NCI-H1436 treated with DMSO at 0.1 percent for 48 hours (cell line): ENCODE results near the gene ARHGEF2.
"Not testable (repeated sequence)": the region's sequence is repeated elsewhere in the genome, so short reads cannot be mapped to it uniquely, and the experiment has no call there.

Experiments used
- DNase-seq: peaks from one replicate; lab custom pipeline; 2025; lab: John Stamatoyannopoulos, UW

Gene ARHGEF2

GRCh38 chr1:155990005-155990739, 11.8 kb upstream of the ARHGEF2 start:
- no peak for DNase-seq

DNA sequence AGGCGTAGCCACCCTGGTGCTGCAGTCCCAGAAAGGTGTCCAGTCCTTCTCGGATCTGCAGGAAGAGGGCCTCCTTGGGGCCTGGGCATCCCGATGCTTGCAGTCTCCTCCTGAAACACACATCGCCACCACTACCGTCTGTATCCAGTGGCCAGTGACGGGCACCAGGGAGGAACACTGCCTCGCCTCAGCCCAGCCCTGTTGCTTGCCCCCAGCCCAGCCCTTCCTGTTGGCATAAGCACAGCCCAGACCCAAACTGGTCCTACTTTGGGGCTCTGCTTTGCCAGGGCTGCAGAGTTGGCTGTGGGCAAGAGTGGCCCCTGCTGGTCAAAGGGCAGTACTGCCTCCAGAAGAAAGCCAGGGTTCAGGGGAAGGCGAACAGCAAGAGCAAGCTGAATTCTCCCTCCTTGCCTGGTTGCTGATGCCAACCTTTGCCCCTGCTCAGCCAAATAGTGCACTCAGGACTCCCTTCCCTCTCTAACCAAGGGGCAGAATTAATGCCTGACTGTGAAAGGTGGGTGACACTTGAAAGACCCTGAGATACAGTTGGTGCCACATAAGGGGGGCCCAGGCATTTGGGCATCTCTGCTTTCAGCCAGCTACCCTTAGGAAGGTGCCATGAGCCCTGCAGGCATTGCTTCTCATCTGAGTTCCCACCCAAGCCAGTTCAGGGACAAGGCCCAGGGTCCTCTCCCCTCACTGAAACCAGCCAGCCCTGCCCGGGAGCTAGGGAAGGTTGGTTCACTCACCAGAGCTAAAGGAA, 11.1 kb upstream of the ARHGEF2 start:
- no peak for DNase-seq

GRCh38 chr1:155984903-155985645, 6.7 kb upstream of the ARHGEF2 start:
- not testable (repeated sequence) for DNase-seq

DNA sequence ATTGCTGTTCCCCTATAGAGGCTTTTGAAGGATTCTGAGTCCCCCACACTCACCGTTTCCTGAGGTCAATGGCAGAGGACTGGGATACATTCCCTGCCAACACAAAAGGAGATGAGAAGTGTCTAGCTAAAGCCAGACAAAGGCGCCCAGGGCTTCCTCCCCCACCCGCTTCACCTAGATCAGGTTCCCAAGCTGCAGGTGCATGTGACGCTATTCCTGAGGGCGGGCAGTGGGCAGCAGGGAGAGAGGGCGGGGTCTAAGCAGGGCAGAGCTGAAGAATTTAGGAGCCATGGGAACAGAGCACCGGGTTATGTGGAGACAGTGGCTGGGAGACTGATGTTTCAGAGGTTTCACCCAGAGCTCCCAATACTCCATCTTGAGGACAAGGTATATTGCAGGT, 6.0 kb upstream of the ARHGEF2 start:
- no peak for DNase-seq

DNA sequence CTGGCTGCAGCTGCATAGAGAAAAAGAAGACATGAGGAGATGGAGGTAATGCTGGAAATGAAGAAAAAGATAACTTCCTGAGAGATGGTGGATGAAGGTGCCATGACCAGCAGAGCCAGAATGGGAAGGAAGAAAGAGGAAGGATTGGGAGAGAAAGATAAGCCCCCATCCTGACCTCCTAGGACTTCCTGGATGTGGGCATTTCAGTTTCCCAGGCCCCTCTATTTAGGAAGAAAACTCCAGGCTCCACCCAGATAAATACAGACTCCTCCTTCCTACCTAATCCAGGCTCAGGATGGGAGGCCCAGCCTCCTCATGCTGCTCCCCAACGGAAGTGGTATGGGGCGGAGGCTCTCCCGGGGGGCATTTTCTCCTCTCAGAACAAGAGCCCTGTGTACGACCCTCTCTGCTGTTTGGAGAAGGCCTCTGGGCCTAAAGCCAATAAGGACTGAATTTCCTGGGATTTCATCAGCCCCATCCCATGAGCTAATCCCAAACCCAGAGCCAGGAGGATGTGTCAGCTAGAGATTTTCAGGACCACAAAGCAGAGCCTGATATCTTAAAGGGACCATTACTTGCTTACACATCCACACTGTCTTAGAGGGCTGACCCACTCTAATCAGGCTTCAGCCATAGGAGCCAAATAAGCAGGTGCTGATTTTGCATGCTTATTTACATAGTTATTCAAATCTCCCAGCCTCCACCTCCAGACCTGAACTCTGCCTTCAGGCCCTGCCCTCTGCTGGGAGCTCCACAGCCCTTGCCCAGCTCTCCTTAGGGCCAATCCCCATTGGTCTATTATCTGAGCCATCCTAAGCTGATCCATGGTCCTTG, 5.1 kb upstream of the ARHGEF2 start:
- DNase-seq = no peak

DNA sequence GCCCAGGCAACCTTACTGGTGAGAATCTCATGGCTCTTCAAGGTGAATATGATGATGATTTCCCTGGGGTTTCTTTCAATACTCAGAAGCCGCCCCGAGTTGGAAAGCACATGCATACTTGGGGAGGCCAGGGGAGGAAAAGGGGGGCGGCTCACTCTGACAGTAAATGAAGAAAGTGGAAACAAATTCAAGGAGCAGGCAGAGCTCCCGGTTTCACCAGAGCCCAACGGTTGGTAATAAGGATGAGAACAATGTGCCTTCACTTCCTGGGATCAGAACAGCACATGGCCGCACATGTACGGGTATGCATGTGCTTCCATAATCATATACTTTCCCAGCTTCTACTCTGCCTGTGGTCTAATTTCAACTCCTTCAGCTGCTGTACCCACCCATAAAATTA, 3.8 kb upstream of the ARHGEF2 start:
- DNase-seq = no peak

DNA sequence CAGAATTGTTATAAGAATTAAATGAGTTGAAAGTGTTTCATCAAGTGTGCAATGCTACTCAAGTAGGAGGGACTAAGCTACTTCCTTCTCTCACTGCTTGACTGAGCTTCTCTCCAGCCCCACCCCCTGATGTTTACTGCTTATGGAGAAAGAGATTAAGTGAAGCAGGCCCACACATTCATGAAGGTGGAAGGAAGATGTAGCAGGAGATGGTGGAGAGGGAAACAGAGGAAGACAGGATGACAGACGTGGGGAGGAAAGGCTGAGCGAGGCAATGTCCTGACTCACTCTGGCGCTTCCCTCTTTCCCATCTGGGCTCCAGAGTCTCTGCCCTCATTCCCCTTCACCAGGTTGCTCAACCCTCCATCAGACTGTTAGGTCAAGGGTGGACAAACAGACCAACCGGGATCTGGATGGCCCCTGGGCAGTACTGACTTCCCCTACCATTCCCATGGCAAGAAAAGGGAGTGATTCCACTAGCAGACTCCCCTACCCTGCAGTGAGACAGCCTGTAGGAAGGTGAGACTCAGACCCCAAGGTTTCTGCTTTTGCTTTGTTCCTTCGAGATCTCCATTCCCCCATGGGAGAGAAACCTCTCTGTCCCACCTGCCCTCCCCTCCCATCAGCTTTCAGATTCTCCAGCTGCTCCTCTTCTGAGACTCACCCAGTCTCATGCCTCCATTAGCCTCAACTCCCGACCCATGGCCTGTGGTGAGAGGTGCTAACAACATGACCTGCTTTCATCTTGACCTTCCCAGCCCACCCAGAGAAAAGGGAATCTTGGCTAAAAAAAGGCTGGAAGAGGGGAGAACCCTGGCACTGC, 3.1 kb upstream of the ARHGEF2 start:
- no peak for DNase-seq

DNA sequence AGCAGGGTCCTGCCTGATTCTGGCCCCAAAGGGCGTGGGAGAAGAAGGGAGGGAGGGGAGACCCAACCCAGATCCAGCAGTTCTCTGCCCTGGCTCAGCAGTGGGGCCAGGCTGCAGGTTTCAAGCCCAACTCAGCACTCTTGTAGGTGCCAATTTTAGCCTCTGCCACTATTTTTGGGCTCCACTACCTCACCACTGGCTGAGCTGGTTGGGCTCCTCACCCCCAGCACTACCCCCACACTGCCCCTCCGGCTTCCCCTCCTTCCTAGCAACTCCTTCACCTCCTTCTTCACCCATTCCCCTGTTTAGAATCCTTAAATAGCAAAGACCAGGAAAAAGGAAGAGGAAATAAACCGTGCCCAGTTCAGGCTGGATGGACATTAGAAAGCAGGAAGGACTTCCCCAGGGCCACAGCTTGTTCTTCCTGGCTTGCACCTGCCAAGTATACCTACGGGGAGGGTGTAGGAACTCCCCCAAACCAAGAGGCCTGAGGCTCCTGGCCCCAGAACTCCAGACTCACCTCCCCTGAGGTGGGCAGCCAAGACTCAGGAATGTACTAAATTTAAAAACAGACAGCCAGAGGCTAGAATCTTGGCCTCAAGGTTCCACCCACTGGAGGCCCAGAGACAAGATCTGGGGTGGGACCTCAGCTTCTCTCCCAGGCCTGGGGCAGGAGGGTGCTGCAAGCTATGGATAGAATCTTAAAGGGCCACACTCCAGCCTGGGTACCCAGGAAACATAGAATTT, 1.4 kb upstream of the ARHGEF2 start:
- no peak for DNase-seq

- no peak for DNase-seq
These were observed 654 bp upstream of the ARHGEF2 start for GRCh38 chr1:155978973-155979429.

GRCh38 chr1:155977690-155978324, 540 bp downstream of the ARHGEF2 start:
- DNase-seq = no peak

DNA sequence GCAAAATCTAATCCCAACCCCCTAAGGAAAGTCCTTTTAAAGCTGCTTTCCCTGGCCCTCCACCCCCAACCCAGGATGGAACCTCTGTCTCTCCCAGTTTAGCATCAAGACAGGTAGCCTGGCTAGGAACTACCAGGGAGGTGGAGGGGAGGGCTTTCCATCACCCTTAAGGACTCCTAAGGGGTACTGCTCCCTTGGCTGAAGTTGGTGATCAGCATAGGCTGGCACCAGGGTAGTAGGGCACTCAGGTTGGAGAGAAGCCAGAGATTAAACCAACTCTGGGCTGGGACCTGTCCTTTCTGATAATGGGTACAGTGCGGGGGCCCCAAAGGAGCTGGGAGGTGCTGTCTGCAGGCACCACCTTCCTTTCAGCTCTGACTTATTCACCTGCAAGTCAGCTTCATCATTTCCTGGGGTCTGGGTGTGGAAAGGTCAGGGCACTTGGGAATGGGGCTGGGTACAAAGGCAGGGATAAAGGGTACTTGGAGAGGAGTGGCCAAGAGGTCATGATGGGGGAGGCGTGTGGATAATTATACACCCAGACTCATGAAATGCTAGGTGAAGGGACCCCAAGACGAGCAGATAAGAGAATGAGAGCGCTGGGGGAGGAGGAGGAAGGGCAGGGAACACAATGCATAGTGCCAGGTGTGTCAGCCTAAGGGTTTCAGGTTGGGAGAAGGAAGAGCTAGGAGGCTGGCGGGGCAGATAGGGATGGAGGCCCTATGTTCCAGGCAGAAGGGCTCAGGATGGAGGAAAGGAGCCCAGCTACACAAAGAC, 1.2 kb downstream of the ARHGEF2 start:
- DNase-seq = no peak

DNA sequence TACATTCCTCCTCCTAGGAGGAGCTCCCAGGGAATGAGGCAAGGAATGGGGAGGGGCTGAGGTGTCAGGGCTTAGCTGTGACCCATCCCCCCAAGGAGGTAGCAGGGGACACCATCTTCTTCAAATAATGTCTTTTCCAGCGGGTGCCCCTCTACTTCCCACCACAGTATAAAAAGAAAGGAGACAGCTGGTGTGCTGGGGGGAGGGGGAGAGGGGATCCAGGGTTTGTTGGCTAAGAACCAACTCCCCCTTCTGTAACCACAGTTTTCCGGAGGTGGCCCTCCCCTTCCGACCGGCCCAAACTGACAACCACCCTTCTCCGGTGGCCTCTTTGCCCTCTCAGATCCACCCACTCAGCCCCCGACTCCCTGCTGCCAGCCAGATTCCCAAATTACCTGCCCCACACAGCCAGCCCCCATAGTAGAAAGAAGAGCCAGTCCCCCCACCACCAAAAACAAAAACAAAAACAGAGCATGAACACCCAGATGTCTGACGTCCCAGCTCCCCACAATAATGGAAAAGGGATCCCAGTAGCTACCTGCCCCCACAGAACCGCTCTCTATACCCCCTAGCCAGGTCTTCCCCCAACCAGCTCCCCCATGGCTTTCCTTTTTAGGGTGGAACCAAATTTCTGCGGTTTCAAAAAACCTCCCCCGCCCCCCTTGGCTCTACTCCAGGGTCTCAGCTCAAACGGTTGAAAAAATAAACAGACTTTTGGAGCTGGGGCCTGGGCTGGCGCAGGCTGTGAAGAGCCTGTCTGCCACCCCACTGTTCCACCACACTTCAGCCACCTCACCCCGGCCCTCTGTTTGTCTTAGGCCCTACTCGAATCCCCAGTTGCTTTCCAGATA, 2.1 kb downstream of the ARHGEF2 start:
- DNase-seq = no peak

- no peak for DNase-seq
These were observed 2.8 kb downstream of the ARHGEF2 start for GRCh38 chr1:155975375-155976061.

DNA sequence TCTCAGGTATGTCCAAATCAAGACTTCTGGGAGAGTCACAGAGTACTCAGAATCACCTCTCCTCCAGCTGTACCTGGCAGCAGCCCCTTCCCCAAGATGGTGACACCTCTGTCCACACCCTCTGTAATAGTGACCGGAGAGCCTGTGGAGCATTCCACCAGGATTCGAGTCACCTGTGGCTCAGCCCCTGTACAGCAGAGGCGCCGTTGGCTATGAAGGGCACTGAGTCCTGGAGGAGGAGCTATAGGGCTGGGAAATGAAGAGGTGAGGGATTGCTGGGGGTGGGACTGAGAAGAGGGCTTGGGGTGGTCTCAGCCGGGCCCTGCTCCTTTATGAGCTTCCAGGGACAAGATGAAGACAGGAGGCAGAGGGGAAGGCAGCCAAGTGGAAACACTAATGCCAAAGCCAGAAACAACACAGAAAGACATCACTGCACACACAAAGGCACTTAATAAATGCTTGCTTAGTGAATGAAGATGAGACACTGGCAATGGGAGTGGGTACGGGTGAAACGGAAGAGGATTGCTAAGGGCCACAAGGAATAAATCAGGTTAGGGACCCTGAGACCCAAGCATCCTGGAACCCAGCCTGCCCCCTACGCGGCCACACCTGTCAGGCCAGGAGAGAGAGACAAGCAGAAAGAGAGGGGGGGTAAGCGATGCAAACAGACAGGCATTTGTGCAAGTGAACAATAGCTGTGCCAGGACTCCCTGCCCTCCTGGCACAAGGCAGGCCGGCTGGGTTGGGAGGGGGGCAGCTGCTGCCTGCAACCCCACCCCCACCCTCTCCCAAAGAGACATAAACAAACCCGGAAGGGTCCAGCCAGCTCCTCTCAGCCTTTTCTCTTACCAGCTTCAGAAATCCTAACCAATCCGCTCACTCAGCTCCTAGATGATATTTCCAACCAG, 3.9 kb downstream of the ARHGEF2 start:
- DNase-seq = no peak

GRCh38 chr1:155973723-155974122, 4.6 kb downstream of the ARHGEF2 start:
- no peak for DNase-seq
